Body of pancreas (tissue), 4 donors: ENCODE measurements around the gene TAS2R20.

Source experiments
- CTCF ChIP-seq, 7 experiments: fragments of 450-650 bp in 4 of 7; fragments of 200-600 bp in 3 of 7; sonication (generic) in 3 of 7; IDR thresholded peaks; one replicate each; pipeline ENCODE4 v1.5.1; 2016 to 2019; ENCODE audit warnings: antibody characterized with exemption in 7 of 7
- POLR2A ChIP-seq, 3 donors: fragments of 450-650 bp; IDR thresholded peaks; one replicate each; pipeline ENCODE4 v1.6.1; 2016; ENCODE audit warnings: antibody characterized with exemption in 3 of 3, mild to moderate bottlenecking in 2 of 3

GRCh38 chr12:10968765-10969456 is 29.2 kb downstream of the TAS2R20 start:
- TF ChIP-seq CTCF (IDR thresholded peaks at IDR 0.05): no peak
- no peak for TF ChIP-seq POLR2A (IDR thresholded peaks at IDR 0.05)
